ENCODE data around the gene ARHGAP9. TPM values are rescaled to one million over a fixed set of nuclear protein-coding genes. Genes with fewer than 3 reads are reported as not detected.

The ARHGAP9 gene
- total RNA-seq, 1 experiment from 2014 or later = 0.52 TPM

DNA sequence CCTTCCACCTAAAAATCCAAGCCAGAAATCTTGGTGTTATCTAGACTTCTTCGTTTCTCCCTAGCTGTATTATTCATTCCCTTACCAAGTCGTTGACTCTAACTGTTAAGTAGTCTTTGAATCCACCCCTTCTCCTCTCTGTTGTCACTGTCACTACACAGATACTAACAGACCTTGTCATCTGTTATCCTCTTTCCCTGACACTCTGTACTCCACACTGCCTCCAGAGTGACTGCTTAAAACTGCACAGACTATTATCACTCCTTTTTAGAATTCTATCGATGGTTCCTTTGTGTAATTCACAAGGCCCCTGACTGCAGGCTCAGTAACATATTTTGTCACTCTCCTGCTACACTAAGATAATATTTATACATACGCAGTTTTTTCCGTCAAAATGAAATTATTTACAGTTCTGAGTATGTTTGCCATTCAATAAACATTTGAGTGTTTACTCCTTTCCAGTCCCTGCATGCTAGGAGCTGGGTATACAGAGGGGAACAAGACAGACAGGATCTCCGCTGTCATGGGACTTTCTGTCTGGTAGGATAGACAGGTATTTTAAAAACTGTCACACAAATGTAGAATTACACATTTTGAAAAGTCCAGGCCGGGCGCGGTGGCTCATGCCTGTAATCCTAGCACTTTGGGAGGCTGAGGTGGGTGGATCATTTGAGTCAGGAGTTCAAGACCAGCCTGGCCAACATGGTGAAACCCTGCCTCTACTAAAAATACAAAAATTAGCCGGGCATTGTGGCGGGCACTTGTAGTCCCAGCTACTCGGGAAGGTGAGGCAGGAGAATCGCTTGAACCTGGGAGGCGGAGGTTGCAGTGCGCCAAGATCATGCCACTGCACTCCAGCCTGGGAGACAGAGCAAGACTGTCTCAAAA lies 12.0 kb upstream of the ARHGAP9 start:
- intact Hi-C loops (cut with micrococcal nuclease; ENCODE audit: unreplicated experiment) = no loop called here
- POLR2A ChIA-PET (ENCODE audit: low non-redundant PET) = interaction anchor here (0.7 kb wide), 1 partner anchor 11 kb away, joined by 4 read pairs; no protein-coding TSS in a partner anchor
- BruUV-seq (replicated peaks) = no TSS peak

GRCh38 chr12:57490126-57490525 lies 10.5 kb upstream of the ARHGAP9 start:
- intact Hi-C loops (cut with micrococcal nuclease; ENCODE audit: unreplicated experiment) = no loop called here

More for the DNA sequence above, 12.0 kb upstream of the ARHGAP9 start:
- Histone ChIP-seq H3K4me3 (ENCODE audit: low read depth, low read length, poor library complexity, severe bottlenecking) (no peak overlapping the region), H3K27me3 (replicated peaks; ENCODE audit: insufficient read depth, low read depth, low read length, poor library complexity) (no peaks in the 10 kb centered on the region), H3K4me1 (ENCODE audit: insufficient read depth, low read length, poor library complexity, severe bottlenecking) (peaks cover 9% of the 10 kb centered on the region), H3K9me3 (ENCODE audit: low read depth, low read length, poor library complexity, severe bottlenecking) (no peaks in the 10 kb centered on the region), H3K36me3 (ENCODE audit: insufficient read depth, low read length, poor library complexity, severe bottlenecking) (peaks cover 52% of the 10 kb centered on the region), H3K27ac (ENCODE audit: low read depth, low read length, poor library complexity, severe bottlenecking) (no peak overlapping the region)
- TF ChIP-seq EZH2 (IDR thresholded peaks at IDR 0.05; ENCODE audit: borderline replicate concordance, low read depth, low read length, poor library complexity, severe bottlenecking) (no peak), CTCF (conservative IDR thresholded peaks at IDR 0.05; ENCODE audit: low read depth, low read length) (peak; percentile 42; the same call in 1 of the 2 replicates)
- CTCF ChIA-PET = no interaction called here
- DNase-seq (ENCODE audit: low spot score) = peak; percentile 52

GRCh38 chr12:57489157-57489641 lies 9.5 kb upstream of the ARHGAP9 start:
- peak overlapping the region; percentile 94 for H3K27ac ChIP-seq (ENCODE audit: low read depth, low read length, poor library complexity, severe bottlenecking)
- H3K27me3 ChIP-seq (replicated peaks; ENCODE audit: insufficient read depth, low read depth, low read length, poor library complexity) = no peaks in the 10 kb centered on the region
- H3K36me3 ChIP-seq (ENCODE audit: insufficient read depth, low read length, poor library complexity, severe bottlenecking) = peaks cover 45% of the 10 kb centered on the region
- no TSS peak for BruUV-seq (replicated peaks)
- intact Hi-C loops (cut with micrococcal nuclease; ENCODE audit: unreplicated experiment) = no loop called here
- no peaks in the 10 kb centered on the region for H3K9me3 ChIP-seq (ENCODE audit: low read depth, low read length, poor library complexity, severe bottlenecking)
- H3K4me1 ChIP-seq (ENCODE audit: insufficient read depth, low read length, poor library complexity, severe bottlenecking) = peaks cover 9% of the 10 kb centered on the region
- peak overlapping the region; percentile 84 for H3K4me3 ChIP-seq (ENCODE audit: low read depth, low read length, poor library complexity, severe bottlenecking)
- CTCF ChIA-PET = no interaction called here
- DNase-seq (ENCODE audit: low spot score) = no peak
- POLR2A ChIA-PET (ENCODE audit: low non-redundant PET) = no interaction called here
- TF ChIP-seq CTCF (conservative IDR thresholded peaks at IDR 0.05; ENCODE audit: low read depth, low read length) (no peak), EZH2 (IDR thresholded peaks at IDR 0.05; ENCODE audit: borderline replicate concordance, low read depth, low read length, poor library complexity, severe bottlenecking) (no peak)

More at GRCh38 chr12:57490126-57490525, 10.5 kb upstream of the ARHGAP9 start:
- Histone ChIP-seq H3K36me3 (ENCODE audit: insufficient read depth, low read length, poor library complexity, severe bottlenecking) (peaks cover 49% of the 10 kb centered on the region), H3K4me1 (ENCODE audit: insufficient read depth, low read length, poor library complexity, severe bottlenecking) (peaks cover 9% of the 10 kb centered on the region), H3K27ac (ENCODE audit: low read depth, low read length, poor library complexity, severe bottlenecking) (no peak overlapping the region), H3K4me3 (ENCODE audit: low read depth, low read length, poor library complexity, severe bottlenecking) (no peak overlapping the region), H3K9me3 (ENCODE audit: low read depth, low read length, poor library complexity, severe bottlenecking) (no peaks in the 10 kb centered on the region), H3K27me3 (replicated peaks; ENCODE audit: insufficient read depth, low read depth, low read length, poor library complexity) (no peaks in the 10 kb centered on the region)
- CTCF ChIA-PET = no interaction called here
- DNase-seq (ENCODE audit: low spot score) = no peak
- no TSS peak for BruUV-seq (replicated peaks)
- TF ChIP-seq CTCF (conservative IDR thresholded peaks at IDR 0.05; ENCODE audit: low read depth, low read length) = no peak
- TF ChIP-seq EZH2 (IDR thresholded peaks at IDR 0.05; ENCODE audit: borderline replicate concordance, low read depth, low read length, poor library complexity, severe bottlenecking) = no peak
- POLR2A ChIA-PET (ENCODE audit: low non-redundant PET) = no interaction called here

Data from A673 (cell line).